LHCN-M2 (cell line): Measurements from ENCODE around the gene RPS15. TPM values are rescaled to one million over a fixed set of nuclear protein-coding genes. Genes with fewer than 3 reads are reported as not detected.

ENCODE experiments used
- DNase-seq: peaks from one replicate; pipeline ENCODE4 v3.0.0-alpha.2; 2012; ENCODE audit warnings: low read depth
- total RNA-seq: library from RNA; depleted of rRNA; stranded (reverse); fragments of >200 nt; gene quantifications from 2 replicates; pipeline ENCODE4 v1.2.3, GENCODE V29; 2014; rRNA removed

RPS15 gene
- total RNA-seq, 1 experiment from 2014 or later, result 2,358 TPM

- DNase-seq, result no peak
Measured at GRCh38 chr19:1481893-1482360, 43.7 kb downstream of the RPS15 start.

GRCh38 chr19:1482361-1483130 lies 44.4 kb downstream of the RPS15 start:
- no peak for DNase-seq

- no peak for DNase-seq
Measured at GRCh38 chr19:1483131-1483978, 45.2 kb downstream of the RPS15 start.

DNA sequence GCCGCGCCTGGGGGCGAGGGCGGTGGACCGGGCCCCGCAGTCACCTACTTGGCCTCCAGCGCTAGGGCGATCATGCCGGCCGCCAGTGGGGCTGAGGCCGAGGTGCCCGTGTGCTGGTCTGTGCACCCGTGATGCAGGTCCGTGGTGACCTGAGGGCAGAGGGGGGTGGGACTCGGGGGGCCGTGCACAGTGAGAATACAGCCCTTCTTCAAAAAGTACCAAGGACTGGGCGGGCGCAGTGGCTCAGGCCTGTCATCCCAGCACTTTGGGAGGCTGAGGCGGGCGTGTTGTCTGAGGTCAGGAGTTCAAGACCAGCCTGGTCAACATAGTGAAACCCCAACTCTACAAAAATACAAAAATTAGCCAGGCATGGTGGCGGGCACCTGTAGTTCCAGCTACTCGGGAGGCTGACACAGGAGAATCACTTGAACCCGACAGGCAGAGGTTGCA lies 45.8 kb downstream of the RPS15 start:
- DNase-seq, result no peak

DNA sequence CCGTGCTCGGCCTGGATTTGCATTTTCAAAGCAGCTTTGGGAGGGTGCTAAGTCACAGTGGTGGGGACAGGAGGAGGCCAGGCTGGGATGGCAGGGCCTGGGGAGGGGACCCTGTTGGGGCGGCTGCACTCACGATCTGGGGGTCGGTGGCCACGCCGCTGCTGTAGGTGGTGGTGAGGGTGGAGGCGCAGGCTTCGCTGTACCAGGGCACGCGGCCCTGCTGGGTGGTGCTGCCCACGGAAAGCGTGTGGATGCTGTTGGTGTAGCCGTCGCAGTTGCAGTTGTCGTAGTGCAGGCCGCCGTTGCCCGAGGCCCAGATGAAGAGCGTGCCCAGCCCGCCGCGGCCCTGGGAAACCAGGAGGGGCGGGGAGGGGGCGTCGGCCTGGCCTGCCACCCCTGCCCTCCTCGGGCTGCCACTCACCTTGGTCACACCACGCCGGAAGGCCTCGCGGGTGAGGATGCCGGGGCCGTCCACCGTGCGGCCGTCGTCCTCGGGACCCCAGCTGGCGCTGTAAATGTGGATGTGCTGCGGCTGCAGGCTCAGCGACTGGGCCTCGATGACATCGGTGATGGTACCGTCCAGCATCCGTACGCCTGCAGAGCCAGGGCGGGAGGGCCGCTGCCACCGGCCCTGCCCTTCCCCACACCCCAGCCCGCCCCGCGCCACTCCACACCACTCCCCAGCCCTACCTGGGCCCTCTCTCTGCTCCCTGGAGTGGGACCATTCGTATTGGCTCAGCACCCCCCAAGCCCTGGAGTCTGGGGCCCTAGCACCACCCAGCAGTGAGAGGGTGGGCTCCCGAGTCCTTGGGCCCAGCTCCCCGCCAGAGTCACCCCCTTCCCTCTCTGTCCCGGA lies 48.8 kb downstream of the RPS15 start:
- no peak for DNase-seq

DNA sequence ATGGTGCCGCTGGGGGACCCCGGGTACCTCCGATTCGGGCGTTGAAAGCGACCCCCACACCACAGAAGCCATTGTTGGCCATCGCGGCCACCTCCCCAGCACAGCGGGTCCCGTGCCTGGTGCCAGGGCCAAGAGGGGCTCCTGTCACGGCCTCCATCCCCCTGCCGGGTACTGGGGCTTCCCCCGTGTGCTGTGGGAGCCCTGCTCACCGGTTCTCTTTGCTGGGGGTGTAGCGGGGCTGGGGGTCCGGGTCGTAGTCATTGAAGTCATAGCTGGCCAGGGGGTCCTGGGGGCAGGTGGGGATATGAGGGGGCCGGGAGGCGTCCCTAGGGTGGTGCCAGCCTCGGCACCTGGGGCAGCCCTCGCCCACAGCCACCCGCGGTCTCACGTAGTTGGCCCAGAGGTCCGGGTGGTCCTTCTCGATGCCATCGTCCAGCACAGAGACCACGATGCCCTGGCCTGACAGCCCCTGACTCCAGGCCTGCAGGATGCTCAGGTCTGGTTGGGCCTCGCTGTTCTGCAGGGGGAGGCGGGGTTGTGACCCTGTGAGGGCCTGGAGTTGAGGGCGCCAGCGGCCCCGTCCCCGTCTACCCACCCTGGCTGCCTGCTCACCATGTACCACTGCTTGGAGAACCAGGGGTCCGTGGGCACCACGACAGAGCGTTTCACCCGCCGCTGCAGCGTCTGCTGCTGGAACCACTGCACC lies 49.5 kb downstream of the RPS15 start:
- DNase-seq, result no peak

- no peak for DNase-seq
Measured at GRCh38 chr19:1488282-1488601, 50.0 kb downstream of the RPS15 start.

- DNase-seq, result peak; percentile 43
Measured at GRCh38 chr19:1489463-1490310, 51.5 kb downstream of the RPS15 start.

Other genes with a start within 250 kb of the RPS15 start
- 70.6 and 75.7 TPM in 2 replicates for gene STK11, start 232.6 kb upstream of the RPS15 start, total RNA-seq
- 4.6 and 4.7 TPM in 2 replicates for gene CBARP, start 200.4 kb upstream of the RPS15 start, total RNA-seq
- gene ATP5F1D, start 196.6 kb upstream of the RPS15 start, total RNA-seq, result 51.3 and 64.1 TPM in 2 replicates
- 12.6 and 15.6 TPM in 2 replicates for gene MIDN, start 189.8 kb upstream of the RPS15 start, total RNA-seq
- 253 and 293 TPM in 2 replicates for gene CIRBP, start 169.1 kb upstream of the RPS15 start, total RNA-seq
- gene FAM174C, start 162.9 kb upstream of the RPS15 start, total RNA-seq, result 51.8 and 64.4 TPM in 2 replicates
- gene EFNA2, start 152.5 kb upstream of the RPS15 start, total RNA-seq, result 0.13 TPM in 1 of 2 replicates, not detected in the other
- gene NDUFS7, start 54.5 kb upstream of the RPS15 start, total RNA-seq, result 99.3 and 139 TPM in 2 replicates
- 100 and 110 TPM in 2 replicates for gene GAMT, start 36.9 kb upstream of the RPS15 start, total RNA-seq
- 74.4 and 82.1 TPM in 2 replicates for gene DAZAP1, start 30.8 kb upstream of the RPS15 start, total RNA-seq
- 0.11 and 0.64 TPM in 2 replicates for gene APC2, start 11.7 kb downstream of the RPS15 start, total RNA-seq
- gene C19orf25, start 40.8 kb downstream of the RPS15 start, total RNA-seq, result 49.5 and 61.2 TPM in 2 replicates
- 3.3 and 5.4 TPM in 2 replicates for gene PCSK4, start 52.0 kb downstream of the RPS15 start, total RNA-seq
- 1.5 and 2.1 TPM in 2 replicates for gene REEP6, start 52.8 kb downstream of the RPS15 start, total RNA-seq
- 0.75 and 3.1 TPM in 2 replicates for gene ADAMTSL5, start 74.6 kb downstream of the RPS15 start, total RNA-seq
- gene PLK5, start 85.7 kb downstream of the RPS15 start, total RNA-seq, result not detected in 2 replicates
- gene MEX3D, start 129.9 kb downstream of the RPS15 start, total RNA-seq, result 67.7 and 81.8 TPM in 2 replicates
- gene MBD3, start 154.5 kb downstream of the RPS15 start, total RNA-seq, result 174 and 191 TPM in 2 replicates
- 59.9 and 60.0 TPM in 2 replicates for gene UQCR11, start 167.1 kb downstream of the RPS15 start, total RNA-seq
- 150 and 183 TPM in 2 replicates for gene TCF3, start 214.2 kb downstream of the RPS15 start, total RNA-seq